Stimulated activated CD8-positive, alpha-beta memory T cell treated with anti-CD3 and anti-CD28 coated beads, Interleukin-15, amount 100 ng/mL, for 1 hour (primary cell): ENCODE data around the gene RGS12.

Experiments used
- DNase-seq: peaks from one replicate; pipeline ENCODE4 v3.0.0-alpha.2; 2020; ENCODE audit warnings: low read depth

RGS12 gene

GRCh38 chr4:3253808-3254207, 39.0 kb upstream of the RGS12 start:
- no peak for DNase-seq

- DNase-seq, result no peak
These were observed 38.3 kb upstream of the RGS12 start for GRCh38 chr4:3254302-3255131.

GRCh38 chr4:3255611-3256186, 37.1 kb upstream of the RGS12 start:
- no peak for DNase-seq

- DNase-seq, result no peak
These were observed 36.4 kb upstream of the RGS12 start for GRCh38 chr4:3256230-3257102.

GRCh38 chr4:3257103-3257555, 35.7 kb upstream of the RGS12 start:
- no peak for DNase-seq

GRCh38 chr4:3257556-3258482, 35.0 kb upstream of the RGS12 start:
- no peak for DNase-seq

- DNase-seq, result no peak
These were observed 31.2 kb upstream of the RGS12 start for GRCh38 chr4:3261411-3262207.

- DNase-seq, result no peak
These were observed 30.4 kb upstream of the RGS12 start for GRCh38 chr4:3262208-3263052.

- DNase-seq, result no peak
These were observed 29.6 kb upstream of the RGS12 start for GRCh38 chr4:3263053-3263875.

- no peak for DNase-seq
These were observed 29.0 kb upstream of the RGS12 start for GRCh38 chr4:3263876-3264193.

GRCh38 chr4:3266076-3266475, 26.7 kb upstream of the RGS12 start:
- DNase-seq, result no peak

- no peak for DNase-seq
These were observed 25.0 kb upstream of the RGS12 start for GRCh38 chr4:3267576-3268394.

GRCh38 chr4:3268395-3269104, 24.3 kb upstream of the RGS12 start:
- DNase-seq, result no peak

- DNase-seq, result no peak
These were observed 23.5 kb upstream of the RGS12 start for GRCh38 chr4:3269105-3269927.

- DNase-seq, result no peak
These were observed 22.7 kb upstream of the RGS12 start for GRCh38 chr4:3269991-3270611.

GRCh38 chr4:3271131-3271530, 21.7 kb upstream of the RGS12 start:
- no peak for DNase-seq
